WTC11 (cell line): Measurements from ENCODE around the gene EPHB6. TPM values are rescaled to one million over a fixed set of nuclear protein-coding genes. Genes with fewer than 3 reads are reported as not detected.

ENCODE experiments used
- ATAC-seq: fragments of 200-7000 bp; cut with Tn5 transposase; 2 replicates; pipeline ENCODE4 v1.10.0; 2021; ENCODE audit warnings: mild to moderate bottlenecking, moderate library complexity
- CTCF ChIA-PET: fragments of 300-600 bp; sonication (Branson Sonifier 250); formaldehyde crosslinking; loops from one replicate; lab custom pipeline; 2021; ENCODE audit warnings: antibody characterized with exemption; lab: Charles Lee
- POLR2A ChIA-PET: fragments of 350-600 bp; sonication (Branson Sonifier 250); formaldehyde crosslinking; loops from one replicate; lab custom pipeline; 2021; ENCODE audit warnings: antibody characterized with exemption; lab: Charles Lee
- DNase-seq: peaks from one replicate; pipeline ENCODE4 v3.0.0; 2021; ENCODE audit warnings: low spot score
- H3K27ac Mint-ChIP-seq: 2 replicates; pipeline ENCODE4 v1.8.0; 2021; ENCODE audit warnings: mixed read lengths
- H3K27me3 Mint-ChIP-seq: 2 replicates; pipeline ENCODE4 v1.8.0; 2021; ENCODE audit warnings: low read depth, mild to moderate bottlenecking, moderate library complexity, mixed read lengths
- H3K36me3 Mint-ChIP-seq: 2 replicates; pipeline ENCODE4 v1.8.0; 2021; ENCODE audit warnings: mixed read lengths
- H3K4me1 Mint-ChIP-seq: 2 replicates; pipeline ENCODE4 v1.8.0; 2022; ENCODE audit warnings: mixed read lengths
- H3K4me3 Mint-ChIP-seq: 2 replicates; pipeline ENCODE4 v1.8.0; 2021; ENCODE audit warnings: mild to moderate bottlenecking, moderate library complexity, mixed read lengths
- H3K9me3 Mint-ChIP-seq: 2 replicates; pipeline ENCODE4 v1.8.0; 2021; ENCODE audit warnings: mixed read lengths
- ESRRA ChIP-seq: sonication (generic); formaldehyde crosslinking; IDR thresholded peaks from 2 replicates; pipeline ENCODE4 v1.8.1; 2022; ENCODE audit warnings: mild to moderate bottlenecking, missing genetic modification reagents, borderline replicate concordance
- GTF2I ChIP-seq: fragments of 250-450 bp; sonication (Bioruptor Pico); conservative IDR thresholded peaks from 2 replicates; pipeline ENCODE4 v1.4.0; 2021; ENCODE audit warnings: mild to moderate bottlenecking
- IRF2 ChIP-seq: sonication (generic); formaldehyde crosslinking; IDR thresholded peaks from 2 replicates; pipeline ENCODE4 v1.8.0; 2022; ENCODE audit warnings: low read depth, missing genetic modification reagents, borderline replicate concordance
- NFYB ChIP-seq: sonication (generic); formaldehyde crosslinking; conservative IDR thresholded peaks from 2 replicates; pipeline ENCODE4 v1.8.0; 2022; ENCODE audit warnings: low read depth, missing genetic modification reagents
- OVOL2 ChIP-seq: fragments of 250-450 bp; sonication (Bioruptor Pico); IDR thresholded peaks from 2 replicates; pipeline ENCODE4 v1.9.0; 2021; ENCODE audit warnings: mild to moderate bottlenecking, borderline replicate concordance
- RELA ChIP-seq: sonication (generic); formaldehyde crosslinking; IDR thresholded peaks from 2 replicates; pipeline ENCODE4 v1.8.1; 2022; ENCODE audit warnings: missing genetic modification reagents, mild to moderate bottlenecking, borderline replicate concordance
- SOX15 ChIP-seq: fragments of 250-450 bp; sonication (Bioruptor Pico); IDR thresholded peaks from 2 replicates; pipeline ENCODE4 v1.9.0; 2021; ENCODE audit warnings: mild to moderate bottlenecking
- total RNA-seq: library from RNA; stranded (reverse); gene quantifications from 3 replicates; pipeline ENCODE4 v1.2.3, GENCODE V29; 2021
- TF ChIP-seq, protein P1 (sequence below): fragments of 250-450 bp; sonication (Bioruptor Pico); IDR thresholded peaks from 2 replicates; pipeline ENCODE4 v1.8.0; 2021; ENCODE audit warnings: mild to moderate bottlenecking
- TF ChIP-seq, protein P2 (sequence below): fragments of 200-600 bp; IDR thresholded peaks from 2 replicates; pipeline ENCODE4 v1.8.0; 2022; ENCODE audit warnings: antibody characterized with exemption
- TF ChIP-seq, protein P3 (sequence below): sonication (generic); formaldehyde crosslinking; IDR thresholded peaks from 2 replicates; pipeline ENCODE4 v1.8.1; 2023; ENCODE audit warnings: mild to moderate bottlenecking, missing genetic modification reagents
- TF ChIP-seq, protein P4 (sequence below): sonication (generic); formaldehyde crosslinking; conservative IDR thresholded peaks from 2 replicates; pipeline ENCODE4 v1.8.1; 2022; ENCODE audit warnings: mild to moderate bottlenecking, missing genetic modification reagents
- TF ChIP-seq, protein P5 (sequence below): fragments of 250-450 bp; sonication (Bioruptor Pico); conservative IDR thresholded peaks from 2 replicates; pipeline ENCODE4 v1.9.0; 2021; ENCODE audit warnings: mild to moderate bottlenecking
- TF ChIP-seq, protein P6 (sequence below): sonication (generic); formaldehyde crosslinking; IDR thresholded peaks from 2 replicates; pipeline ENCODE4 v1.8.0; 2022; ENCODE audit warnings: mild to moderate bottlenecking, missing genetic modification reagents
- TF ChIP-seq, protein P7 (sequence below): sonication (generic); formaldehyde crosslinking; IDR thresholded peaks from 2 replicates; pipeline ENCODE4 v1.8.1; 2022; ENCODE audit warnings: missing genetic modification reagents, borderline replicate concordance

Gene EPHB6
- total RNA-seq, 1 experiment from 2014 or later: 15.1 TPM

DNA sequence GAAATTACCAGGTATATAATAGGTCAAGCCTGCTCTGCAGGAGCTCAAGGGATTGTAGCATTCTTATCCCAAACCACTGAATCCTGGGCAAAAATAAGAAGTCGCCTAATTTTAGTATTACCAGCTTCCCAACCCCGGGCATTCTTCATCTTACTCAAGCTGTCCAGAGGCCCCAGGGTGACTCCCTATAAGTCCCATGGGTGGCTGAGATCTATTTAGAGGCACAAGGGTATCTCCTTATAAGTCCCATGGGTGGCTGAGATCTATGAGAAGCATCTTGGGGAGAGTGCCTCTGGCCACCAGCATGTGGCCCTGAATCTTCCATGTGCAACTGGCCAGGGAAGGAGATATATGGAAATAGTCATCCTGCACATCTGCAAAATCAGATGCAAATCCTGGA, 45.2 kb upstream of the EPHB6 start (continued):
- TF ChIP-seq, protein P1, sequence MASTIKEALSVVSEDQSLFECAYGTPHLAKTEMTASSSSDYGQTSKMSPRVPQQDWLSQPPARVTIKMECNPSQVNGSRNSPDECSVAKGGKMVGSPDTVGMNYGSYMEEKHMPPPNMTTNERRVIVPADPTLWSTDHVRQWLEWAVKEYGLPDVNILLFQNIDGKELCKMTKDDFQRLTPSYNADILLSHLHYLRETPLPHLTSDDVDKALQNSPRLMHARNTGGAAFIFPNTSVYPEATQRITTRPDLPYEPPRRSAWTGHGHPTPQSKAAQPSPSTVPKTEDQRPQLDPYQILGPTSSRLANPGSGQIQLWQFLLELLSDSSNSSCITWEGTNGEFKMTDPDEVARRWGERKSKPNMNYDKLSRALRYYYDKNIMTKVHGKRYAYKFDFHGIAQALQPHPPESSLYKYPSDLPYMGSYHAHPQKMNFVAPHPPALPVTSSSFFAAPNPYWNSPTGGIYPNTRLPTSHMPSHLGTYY (CRISPR knock-in tag): no peak
- TF ChIP-seq GTF2I (CRISPR knock-in tag) (no peak), NFYB (CRISPR knock-in tag) (no peak)

DNA sequence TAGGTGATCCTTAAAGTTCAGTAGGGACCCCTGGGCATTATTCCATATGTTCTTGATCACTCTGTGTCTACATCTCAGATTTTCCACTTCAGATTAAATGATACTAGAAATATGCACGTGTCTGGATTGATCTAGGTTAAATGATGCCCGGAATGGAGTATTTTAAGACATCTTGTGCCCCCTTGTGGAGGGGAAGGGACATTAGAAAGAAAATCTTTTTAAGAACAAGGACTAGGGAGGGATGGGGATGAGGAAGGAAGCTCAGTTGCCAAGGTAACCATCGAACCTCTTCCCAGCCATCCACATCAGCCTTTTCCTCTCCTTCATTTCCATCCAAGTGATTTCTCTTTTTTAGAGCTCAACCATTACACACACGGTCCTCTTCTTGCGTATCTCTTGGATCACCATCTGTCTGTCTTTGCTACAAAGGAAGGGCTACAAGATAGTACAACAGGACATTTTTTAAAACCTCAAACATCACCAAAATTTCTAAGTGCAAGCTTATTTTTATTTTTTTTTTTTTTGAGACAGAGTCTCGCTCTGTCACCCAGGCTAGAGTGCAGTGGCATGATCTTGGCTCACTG, 43.6 kb upstream of the EPHB6 start:
- no peak overlapping the region for H3K4me3 Mint-ChIP-seq
- H3K27ac Mint-ChIP-seq: no peak overlapping the region; the same call in 1 of the 2 replicates
- peak; percentile 22 for ATAC-seq
- TF ChIP-seq, protein P2, sequence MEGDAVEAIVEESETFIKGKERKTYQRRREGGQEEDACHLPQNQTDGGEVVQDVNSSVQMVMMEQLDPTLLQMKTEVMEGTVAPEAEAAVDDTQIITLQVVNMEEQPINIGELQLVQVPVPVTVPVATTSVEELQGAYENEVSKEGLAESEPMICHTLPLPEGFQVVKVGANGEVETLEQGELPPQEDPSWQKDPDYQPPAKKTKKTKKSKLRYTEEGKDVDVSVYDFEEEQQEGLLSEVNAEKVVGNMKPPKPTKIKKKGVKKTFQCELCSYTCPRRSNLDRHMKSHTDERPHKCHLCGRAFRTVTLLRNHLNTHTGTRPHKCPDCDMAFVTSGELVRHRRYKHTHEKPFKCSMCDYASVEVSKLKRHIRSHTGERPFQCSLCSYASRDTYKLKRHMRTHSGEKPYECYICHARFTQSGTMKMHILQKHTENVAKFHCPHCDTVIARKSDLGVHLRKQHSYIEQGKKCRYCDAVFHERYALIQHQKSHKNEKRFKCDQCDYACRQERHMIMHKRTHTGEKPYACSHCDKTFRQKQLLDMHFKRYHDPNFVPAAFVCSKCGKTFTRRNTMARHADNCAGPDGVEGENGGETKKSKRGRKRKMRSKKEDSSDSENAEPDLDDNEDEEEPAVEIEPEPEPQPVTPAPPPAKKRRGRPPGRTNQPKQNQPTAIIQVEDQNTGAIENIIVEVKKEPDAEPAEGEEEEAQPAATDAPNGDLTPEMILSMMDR: peak; percentile 60
- TF ChIP-seq, protein P3, sequence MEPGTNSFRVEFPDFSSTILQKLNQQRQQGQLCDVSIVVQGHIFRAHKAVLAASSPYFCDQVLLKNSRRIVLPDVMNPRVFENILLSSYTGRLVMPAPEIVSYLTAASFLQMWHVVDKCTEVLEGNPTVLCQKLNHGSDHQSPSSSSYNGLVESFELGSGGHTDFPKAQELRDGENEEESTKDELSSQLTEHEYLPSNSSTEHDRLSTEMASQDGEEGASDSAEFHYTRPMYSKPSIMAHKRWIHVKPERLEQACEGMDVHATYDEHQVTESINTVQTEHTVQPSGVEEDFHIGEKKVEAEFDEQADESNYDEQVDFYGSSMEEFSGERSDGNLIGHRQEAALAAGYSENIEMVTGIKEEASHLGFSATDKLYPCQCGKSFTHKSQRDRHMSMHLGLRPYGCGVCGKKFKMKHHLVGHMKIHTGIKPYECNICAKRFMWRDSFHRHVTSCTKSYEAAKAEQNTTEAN (CRISPR knock-in tag): no peak
- H3K9me3 Mint-ChIP-seq: no peaks in the 10 kb centered on the region
- H3K27me3 Mint-ChIP-seq: peaks cover 12% of the 10 kb centered on the region
- H3K4me1 Mint-ChIP-seq: peaks cover 60% of the 10 kb centered on the region
- ChIA-PET CTCF (interaction anchor here (0.5 to 6.3 kb wide), 52 partner anchors 10 to 510 kb away, joined by 3 to 94 read pairs (median 4); partner anchors contain the start of genes EPHB6 and PRSS2), POLR2A (interaction anchor here (0.7 kb wide), 1 partner anchor 510 kb away, joined by 3 read pairs; no protein-coding TSS in a partner anchor)
- DNase-seq: no peak
- H3K36me3 Mint-ChIP-seq: no peaks in the 10 kb centered on the region

DNA sequence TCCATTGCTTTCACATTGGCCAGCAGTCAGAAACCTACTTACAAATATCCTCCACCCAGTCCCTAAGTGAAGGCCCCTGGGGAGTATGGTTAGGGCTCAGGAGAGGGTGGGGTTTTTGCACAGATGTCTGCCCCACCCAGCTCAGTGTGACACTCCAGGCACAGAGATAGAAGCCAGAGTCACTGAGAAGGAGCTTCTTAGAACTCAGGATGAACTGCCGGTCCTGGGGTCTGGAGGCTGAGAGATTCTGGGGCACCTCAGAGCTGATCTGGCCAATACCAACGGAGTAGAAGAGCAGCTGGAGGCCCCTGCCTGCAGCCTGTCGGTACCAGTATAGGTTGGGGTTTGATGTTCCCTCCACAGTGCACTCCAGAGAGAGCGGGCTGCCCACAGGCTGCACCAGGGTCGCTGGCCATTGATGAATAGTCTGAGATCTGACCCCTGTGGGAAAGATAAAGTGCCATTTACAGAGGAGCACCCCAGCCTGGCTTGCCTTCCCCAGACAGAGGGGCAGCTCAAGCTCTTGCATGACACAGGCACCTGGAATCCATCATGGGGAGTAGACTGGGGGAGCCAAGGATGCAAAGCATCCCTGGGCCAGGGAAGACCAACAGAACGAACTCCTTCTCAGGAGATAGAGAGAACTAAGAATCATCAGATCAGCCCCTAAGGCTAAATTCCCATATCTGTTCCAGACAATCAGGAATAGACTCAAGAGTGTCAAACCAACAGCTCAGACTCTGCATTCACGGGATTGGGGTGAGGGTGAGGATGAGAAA, 42.2 kb upstream of the EPHB6 start:
- no peaks in the 10 kb centered on the region for H3K9me3 Mint-ChIP-seq
- H3K4me3 Mint-ChIP-seq: peak overlapping the region; percentile 41
- peak; percentile 18 for ATAC-seq
- H3K36me3 Mint-ChIP-seq: no peaks in the 10 kb centered on the region
- DNase-seq: no peak
- H3K27ac Mint-ChIP-seq: peak overlapping the region; percentile 93
- H3K4me1 Mint-ChIP-seq: peaks cover 60% of the 10 kb centered on the region
- POLR2A ChIA-PET: interaction anchor here (0.6 to 1.6 kb wide), 2 partner anchors 15 to 16 kb away, joined by 3 to 5 read pairs; no protein-coding TSS in a partner anchor
- CTCF ChIA-PET: interaction anchor here (0.8 to 6.3 kb wide), 26 partner anchors 19 to 509 kb away, joined by 3 to 94 read pairs (median 5); partner anchors contain the start of gene EPHB6
- H3K27me3 Mint-ChIP-seq: peaks cover 12% of the 10 kb centered on the region
- TF ChIP-seq, protein P4, sequence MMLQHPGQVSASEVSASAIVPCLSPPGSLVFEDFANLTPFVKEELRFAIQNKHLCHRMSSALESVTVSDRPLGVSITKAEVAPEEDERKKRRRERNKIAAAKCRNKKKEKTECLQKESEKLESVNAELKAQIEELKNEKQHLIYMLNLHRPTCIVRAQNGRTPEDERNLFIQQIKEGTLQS (CRISPR knock-in tag): no peak
- TF ChIP-seq ESRRA: no peak
- TF ChIP-seq, protein P1 (CRISPR knock-in tag): no peak
- TF ChIP-seq, protein P5, sequence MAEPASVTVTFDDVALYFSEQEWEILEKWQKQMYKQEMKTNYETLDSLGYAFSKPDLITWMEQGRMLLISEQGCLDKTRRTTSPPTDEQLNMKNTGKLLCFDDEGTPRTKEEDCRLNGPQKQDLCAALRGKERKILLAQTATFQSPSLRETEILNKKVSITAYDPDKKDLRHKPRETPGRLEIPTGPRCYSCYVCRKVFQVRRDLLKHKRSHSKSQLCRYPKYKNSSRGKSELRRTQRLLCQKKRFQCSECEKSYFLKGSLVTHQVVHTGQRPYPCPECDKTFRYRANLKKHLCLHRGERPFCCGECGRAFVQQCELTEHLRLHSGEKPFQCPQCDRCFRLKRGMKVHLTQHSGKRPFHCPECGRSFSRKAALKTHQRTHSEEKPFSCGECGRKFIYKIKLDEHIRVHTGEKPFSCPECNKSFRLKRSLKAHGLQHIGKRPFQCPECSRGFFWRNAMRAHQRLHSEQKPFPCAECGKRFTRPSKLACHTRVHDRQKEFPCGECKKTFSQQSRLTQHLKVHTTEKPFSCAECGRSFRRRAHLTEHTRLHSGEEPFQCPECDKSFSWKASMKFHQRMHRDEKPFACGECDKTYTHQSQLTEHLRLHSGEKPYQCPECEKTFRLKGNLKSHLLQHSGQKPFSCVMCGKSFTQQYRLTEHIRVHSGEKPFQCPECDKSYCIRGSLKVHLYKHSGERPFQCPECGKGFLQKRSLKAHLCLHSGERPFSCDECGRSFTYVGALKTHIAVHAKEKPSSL (CRISPR knock-in tag): no peak
- TF ChIP-seq RELA: no peak
- TF ChIP-seq, protein P6, sequence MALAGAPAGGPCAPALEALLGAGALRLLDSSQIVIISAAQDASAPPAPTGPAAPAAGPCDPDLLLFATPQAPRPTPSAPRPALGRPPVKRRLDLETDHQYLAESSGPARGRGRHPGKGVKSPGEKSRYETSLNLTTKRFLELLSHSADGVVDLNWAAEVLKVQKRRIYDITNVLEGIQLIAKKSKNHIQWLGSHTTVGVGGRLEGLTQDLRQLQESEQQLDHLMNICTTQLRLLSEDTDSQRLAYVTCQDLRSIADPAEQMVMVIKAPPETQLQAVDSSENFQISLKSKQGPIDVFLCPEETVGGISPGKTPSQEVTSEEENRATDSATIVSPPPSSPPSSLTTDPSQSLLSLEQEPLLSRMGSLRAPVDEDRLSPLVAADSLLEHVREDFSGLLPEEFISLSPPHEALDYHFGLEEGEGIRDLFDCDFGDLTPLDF (CRISPR knock-in tag): no peak
- TF ChIP-seq IRF2 (CRISPR knock-in tag): no peak
- TF ChIP-seq OVOL2: no peak
- TF ChIP-seq, protein P7, sequence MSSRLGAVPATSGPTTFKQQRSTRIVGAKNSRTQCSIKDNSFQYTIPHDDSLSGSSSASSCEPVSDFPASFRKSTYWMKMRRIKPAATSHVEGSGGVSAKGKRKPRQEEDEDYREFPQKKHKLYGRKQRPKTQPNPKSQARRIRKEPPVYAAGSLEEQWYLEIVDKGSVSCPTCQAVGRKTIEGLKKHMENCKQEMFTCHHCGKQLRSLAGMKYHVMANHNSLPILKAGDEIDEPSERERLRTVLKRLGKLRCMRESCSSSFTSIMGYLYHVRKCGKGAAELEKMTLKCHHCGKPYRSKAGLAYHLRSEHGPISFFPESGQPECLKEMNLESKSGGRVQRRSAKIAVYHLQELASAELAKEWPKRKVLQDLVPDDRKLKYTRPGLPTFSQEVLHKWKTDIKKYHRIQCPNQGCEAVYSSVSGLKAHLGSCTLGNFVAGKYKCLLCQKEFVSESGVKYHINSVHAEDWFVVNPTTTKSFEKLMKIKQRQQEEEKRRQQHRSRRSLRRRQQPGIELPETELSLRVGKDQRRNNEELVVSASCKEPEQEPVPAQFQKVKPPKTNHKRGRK: no peak
- TF ChIP-seq SOX15: no peak
- TF ChIP-seq, protein P3 (CRISPR knock-in tag): no peak
